Ovary (tissue), 9 donors: ENCODE results near the gene GRAP2. TPM values are rescaled to one million over a fixed set of nuclear protein-coding genes. Genes with fewer than 3 reads are reported as not detected.

Experiments
- DNase-seq, 5 donors: peaks; one replicate each; pipeline ENCODE4 v3.0.0-alpha.2; 2019 to 2020
- H3K27ac ChIP-seq, 2 donors: fragments of 200-600 bp; one replicate each; pipeline versions ENCODE4 v1.5.1 to v1.8.0; 2019 to 2022
- H3K27me3 ChIP-seq: fragments of 200-600 bp; one replicate; pipeline ENCODE4 v1.8.0; 2022
- H3K36me3 ChIP-seq: fragments of 200-600 bp; sonication (generic); one replicate; pipeline ENCODE4 v1.5.1; 2019
- H3K4me1 ChIP-seq: one replicate; pipeline ENCODE4 v1.8.1; 2013; ENCODE audit warnings: mild to moderate bottlenecking, moderate library complexity; ENCODE audit not compliant: insufficient read depth
- H3K4me3 ChIP-seq: fragments of 200-600 bp; sonication (generic); one replicate; pipeline ENCODE4 v1.5.1; 2017
- H3K9me3 ChIP-seq, 2 donors: fragments of 200-600 bp in 1 of 2; sonication (generic) in 1 of 2; one replicate each; pipeline versions ENCODE4 v1.5.1 to v1.8.1; 2013 to 2019; ENCODE audit warnings: mild to moderate bottlenecking in 1 of 2, moderate library complexity in 1 of 2
- EP300 ChIP-seq: sonication (generic); formaldehyde crosslinking; IDR thresholded peaks from one replicate; pipeline ENCODE4 v1.6.1; 2017; ENCODE audit warnings: antibody characterized with exemption
- POLR2A ChIP-seq: fragments of 450-650 bp; IDR thresholded peaks from one replicate; pipeline ENCODE4 v1.6.1; 2017; ENCODE audit warnings: antibody characterized with exemption, mild to moderate bottlenecking, moderate library complexity
- WGBS, 3 donors: extraction: QIAGEN DNeasy Blood & Tissue Kit in 1 of 3; methylation state at CpG; one replicate each; pipeline versions ENCODE4 v1.1.5 to v1.1.7; 2013 to 2017; 5-methylcytosine and 5-hydroxymethylcytosine counted together
- intact Hi-C, 4 donors: fragments of 100-400 bp; cut with DNase I; formaldehyde crosslinking; loops; one replicate each; pipeline versions ENCODE4 v1.11.0 to v1.15.1; 2022 to 2023
- polyA plus RNA-seq, 2 donors: library from polyadenylated mRNA; stranded (reverse); fragments of 200-250 nt in 1 of 2; fragments of 350-450 nt in 1 of 2; fragmentation: Illumina TruSeq in 1 of 2; extraction: RNeasy Lipid Tissue Mini Kit (QIAGEN cat#74804) in 1 of 2; gene quantifications; one replicate each; pipeline ENCODE4 v1.2.3, GENCODE V29; 2013 to 2014
- total RNA-seq, 7 donors: library from RNA; depleted of rRNA in 2 of 7; stranded (reverse); fragments of >200 nt in 2 of 7; fragmentation: NEBNext Ultra II Directional in 3 of 7; extraction: Animal tissue kit (Norgen Biotek cat#: 25700) in 3 of 7; gene quantifications; one replicate each; pipeline versions ENCODE4 v1.1.0 to v1.2.4, GENCODE V29; 2016 to 2023
- TF ChIP-seq, protein P1 (sequence below), 3 donors: fragments of 450-650 bp in 2 of 3; fragments of 200-600 bp in 1 of 3; IDR thresholded peaks; one replicate each; pipeline versions ENCODE4 v1.5.1 to v1.8.0; 2016 to 2022; ENCODE audit warnings: antibody characterized with exemption in 3 of 3, mild to moderate bottlenecking in 1 of 3
- donor health status: DM: no; HTN: no; CAD: no; lungs with moderate emphysema.
- donor health status: DM: no; HTN: no; CAD: no.
- donor health status: Bipolar disorder and iron deficiency.
- donor health status: DM: yes; HTN: yes; CAD: no.
- donor health status: DM: no; HTN: no; CAD: no.
- donor health status: DM: yes; HTN: yes; CAD: no.

Gene GRAP2
- total and polyA plus RNA-seq, 9 donors: 0.46 to 2.0 (median 0.75) TPM; not detected in 1

DNA sequence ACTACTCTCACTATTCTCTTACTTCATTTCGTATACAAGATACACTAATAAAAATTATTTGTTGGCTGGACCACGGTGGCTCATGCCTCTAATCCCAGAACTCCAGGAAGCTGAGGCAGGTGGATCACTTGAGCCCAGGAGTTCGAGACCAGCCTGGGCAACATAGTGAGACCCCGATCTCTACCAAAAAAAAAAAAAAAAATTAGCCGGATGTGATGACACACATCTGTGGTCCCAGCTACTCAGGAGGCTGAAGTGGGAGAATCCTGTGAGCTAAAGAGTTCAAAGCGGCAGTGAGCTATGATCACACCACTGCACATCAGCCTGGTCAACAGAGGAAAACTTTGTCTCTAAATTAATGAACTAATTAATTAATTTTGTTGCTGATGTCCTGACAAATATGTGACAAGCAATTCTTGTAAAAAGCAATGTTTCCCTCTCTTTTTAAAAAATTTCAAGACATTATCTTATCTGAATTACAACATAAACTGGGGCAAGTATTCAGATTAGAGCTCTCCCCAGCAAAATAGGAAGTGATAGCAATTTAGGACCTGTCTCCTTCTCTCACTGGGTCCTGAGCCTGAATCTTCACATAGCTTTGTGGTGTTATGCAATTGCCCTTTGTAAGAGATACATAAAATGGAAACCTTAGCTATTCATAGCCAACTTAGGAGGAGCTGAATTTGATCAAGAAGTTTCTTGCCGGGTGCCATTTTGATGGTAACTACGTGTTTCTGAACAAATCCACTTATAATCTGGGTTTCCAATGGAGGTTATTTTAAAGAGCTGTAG is 41.8 kb downstream of the GRAP2 start:
- Histone ChIP-seq H3K27ac (no peak overlapping the region), H3K27me3 (no peaks in the 10 kb centered on the region), H3K36me3 (no peaks in the 10 kb centered on the region), H3K4me3 (no peak overlapping the region), H3K9me3 (no peaks in the 10 kb centered on the region), H3K4me1 (no peaks in the 10 kb centered on the region)
- TF ChIP-seq POLR2A (no peak), EP300 (no peak)
- no peak for DNase-seq
- intact Hi-C loops: no loop called here
- WGBS, 3 donors: 80 to 85% (median 82%) methylated on average over 8 of the region's 8 CpGs

DNA sequence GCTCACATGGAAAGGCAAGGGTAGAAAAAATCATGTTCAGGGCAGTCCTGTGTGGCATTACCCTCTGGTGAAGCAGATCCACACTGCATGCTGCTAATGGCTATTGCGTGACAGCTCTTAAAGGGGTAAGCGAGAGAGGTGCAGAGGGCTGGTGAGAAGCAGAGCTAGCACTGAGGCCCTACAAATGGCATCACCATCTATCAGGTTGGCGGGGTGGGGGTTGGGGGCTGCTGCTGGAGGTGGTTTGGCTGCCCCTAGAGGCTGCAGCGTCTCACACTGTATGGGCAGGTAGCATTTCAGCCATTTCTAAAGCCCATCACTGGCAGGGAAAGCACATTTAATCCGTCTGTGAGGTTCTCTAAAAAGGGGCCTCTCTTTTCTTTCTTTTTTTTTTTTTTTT is 42.5 kb downstream of the GRAP2 start:
- DNase-seq: no peak
- intact Hi-C loops: no loop called here
- TF ChIP-seq EP300 (no peak), POLR2A (no peak)
- TF ChIP-seq, protein P1, sequence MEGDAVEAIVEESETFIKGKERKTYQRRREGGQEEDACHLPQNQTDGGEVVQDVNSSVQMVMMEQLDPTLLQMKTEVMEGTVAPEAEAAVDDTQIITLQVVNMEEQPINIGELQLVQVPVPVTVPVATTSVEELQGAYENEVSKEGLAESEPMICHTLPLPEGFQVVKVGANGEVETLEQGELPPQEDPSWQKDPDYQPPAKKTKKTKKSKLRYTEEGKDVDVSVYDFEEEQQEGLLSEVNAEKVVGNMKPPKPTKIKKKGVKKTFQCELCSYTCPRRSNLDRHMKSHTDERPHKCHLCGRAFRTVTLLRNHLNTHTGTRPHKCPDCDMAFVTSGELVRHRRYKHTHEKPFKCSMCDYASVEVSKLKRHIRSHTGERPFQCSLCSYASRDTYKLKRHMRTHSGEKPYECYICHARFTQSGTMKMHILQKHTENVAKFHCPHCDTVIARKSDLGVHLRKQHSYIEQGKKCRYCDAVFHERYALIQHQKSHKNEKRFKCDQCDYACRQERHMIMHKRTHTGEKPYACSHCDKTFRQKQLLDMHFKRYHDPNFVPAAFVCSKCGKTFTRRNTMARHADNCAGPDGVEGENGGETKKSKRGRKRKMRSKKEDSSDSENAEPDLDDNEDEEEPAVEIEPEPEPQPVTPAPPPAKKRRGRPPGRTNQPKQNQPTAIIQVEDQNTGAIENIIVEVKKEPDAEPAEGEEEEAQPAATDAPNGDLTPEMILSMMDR (IDR thresholded peaks at IDR 0.05): no peak
- WGBS, 3 donors: 71 to 78% (median 73%) methylated on average over 5 of the region's 5 CpGs
- Histone ChIP-seq H3K4me1 (no peaks in the 10 kb centered on the region), H3K27ac (no peak overlapping the region), H3K4me3 (no peak overlapping the region), H3K9me3 (no peaks in the 10 kb centered on the region), H3K36me3 (no peaks in the 10 kb centered on the region), H3K27me3 (no peaks in the 10 kb centered on the region)

DNA sequence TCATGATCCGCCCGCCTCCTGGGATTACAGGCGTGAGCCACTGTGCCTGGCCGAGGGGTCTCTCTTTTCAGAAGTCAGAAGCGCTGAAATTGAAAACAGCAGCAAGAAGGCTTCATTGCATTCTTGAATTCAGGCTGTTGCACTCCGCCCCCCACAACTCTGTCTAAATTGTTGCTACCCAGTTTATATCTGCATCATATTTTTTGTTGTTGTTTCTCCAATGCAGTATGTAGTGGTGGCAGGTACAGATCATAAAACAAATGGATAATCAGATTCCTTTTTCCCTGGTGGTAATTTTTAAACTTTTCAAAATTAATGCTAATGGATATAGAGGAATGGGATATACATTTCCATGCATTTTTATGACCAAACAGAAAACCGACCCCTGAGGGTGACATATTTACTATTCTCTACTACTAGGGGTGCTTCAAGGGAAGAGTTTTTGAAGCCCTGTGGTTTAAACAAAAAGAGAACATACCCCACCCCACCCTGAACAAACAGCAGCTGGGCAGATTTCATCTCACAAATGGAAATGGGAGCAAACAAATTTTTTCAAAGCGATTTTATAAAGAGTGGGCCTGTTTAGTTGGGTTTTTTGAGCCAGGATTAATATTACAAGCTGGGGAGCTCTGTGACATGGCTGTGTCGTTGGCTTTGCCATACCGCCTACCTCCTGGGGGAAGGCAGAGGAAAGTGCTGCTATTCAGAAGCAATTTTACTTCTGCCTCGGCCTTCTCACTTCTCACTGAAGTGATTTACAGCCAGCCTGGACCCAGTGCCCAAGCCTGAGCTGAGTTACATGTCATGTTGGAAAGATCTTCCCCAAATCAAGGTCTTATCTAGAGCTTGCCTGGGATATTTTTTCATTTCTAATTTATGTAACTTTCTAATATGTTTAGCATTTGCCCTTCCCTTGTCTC is 43.3 kb downstream of the GRAP2 start:
- Histone ChIP-seq H3K36me3 (no peaks in the 10 kb centered on the region), H3K9me3 (no peaks in the 10 kb centered on the region), H3K27me3 (no peaks in the 10 kb centered on the region), H3K4me1 (no peaks in the 10 kb centered on the region), H3K27ac (no peak overlapping the region), H3K4me3 (no peak overlapping the region)
- intact Hi-C loops: no loop called here
- 81 to 88% (median 88%) methylated on average over 11 of the region's 11 CpGs for WGBS, 3 donors
- DNase-seq: no peak
- TF ChIP-seq, protein P1 (IDR thresholded peaks at IDR 0.05): no peak
- TF ChIP-seq POLR2A: no peak
- no peak for TF ChIP-seq EP300

DNA sequence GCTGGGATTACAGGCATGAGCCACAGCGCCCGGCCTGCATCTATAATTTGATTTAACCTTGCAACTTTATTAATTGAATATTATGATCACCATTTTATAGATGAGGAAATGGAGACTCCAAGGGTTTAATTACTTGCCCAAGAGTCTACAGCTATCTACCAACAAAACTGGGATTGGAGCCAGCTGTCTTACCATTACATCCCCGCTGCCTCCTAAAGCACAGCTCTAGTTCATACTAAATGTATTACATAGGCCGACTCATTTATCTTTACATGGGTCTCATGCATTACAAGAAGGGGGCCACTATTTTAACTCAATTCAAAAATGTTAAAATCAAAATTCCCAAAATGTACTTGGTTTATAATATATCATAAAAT is 45.2 kb downstream of the GRAP2 start:
- Histone ChIP-seq H3K9me3 (no peaks in the 10 kb centered on the region), H3K27ac (no peak overlapping the region), H3K4me3 (no peak overlapping the region), H3K36me3 (no peaks in the 10 kb centered on the region), H3K27me3 (no peaks in the 10 kb centered on the region), H3K4me1 (no peaks in the 10 kb centered on the region)
- intact Hi-C loops: no loop called here
- no peak for DNase-seq
- WGBS, 3 donors: 95 to 98% (median 96%) methylated on average over 4 of the region's 4 CpGs
- TF ChIP-seq, protein P1 (IDR thresholded peaks at IDR 0.05): no peak
- TF ChIP-seq POLR2A (no peak), EP300 (no peak)
